ENCODE measurements around the gene SDK1. TPM values are rescaled to one million over a fixed set of nuclear protein-coding genes. Genes with fewer than 3 reads are reported as not detected.

SDK1 gene
- total and polyA plus RNA-seq, 2 donors (not counting 3 experiments of a cell fraction or from before 2014, with no cell fraction given) = 1.6 to 3.9 TPM

DNA sequence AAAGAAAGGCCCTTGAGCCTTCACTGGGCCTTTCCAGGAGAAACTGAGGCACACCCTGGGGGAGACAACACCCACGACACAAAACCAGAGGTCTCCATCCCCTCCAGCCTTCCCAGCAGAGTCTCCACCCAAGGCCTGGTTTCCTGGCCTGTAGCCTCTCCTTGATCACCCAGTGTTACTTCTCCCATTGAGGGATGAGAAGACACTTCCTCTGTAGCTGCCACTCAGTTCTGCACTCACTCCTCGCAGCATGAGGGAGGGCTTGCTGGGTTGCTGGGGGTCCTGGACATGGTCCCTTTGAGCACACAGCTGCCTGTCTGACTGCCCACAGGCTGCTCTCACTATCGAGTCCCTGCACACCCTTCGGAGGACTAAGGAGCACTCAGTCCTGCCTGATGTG lies 943.0 kb downstream of the SDK1 start:
- ChIA-PET CTCF (no interaction called here), POLR2A (no interaction called here)
- H4K20me1 ChIP-seq (replicated peaks; ENCODE audit: control insufficient read depth, extremely low read depth, insufficient read depth, low read length) = no peaks in the 10 kb centered on the region
- no peak overlapping the region for H3K9ac ChIP-seq (replicated peaks; ENCODE audit: extremely low read depth, insufficient read depth, low read length)
- no peaks in the 10 kb centered on the region for H3K36me3 ChIP-seq (ENCODE audit: control insufficient read depth in 2 of 2, extremely low read depth in 1 of 2, insufficient read depth in 2 of 2, low read length in 2 of 2)
- no peaks in the 10 kb centered on the region for H3K79me2 ChIP-seq (ENCODE audit: control insufficient read depth, insufficient read depth, low read length)
- DNase-seq (ENCODE audit: low read depth, low spot score) = no peak
- dilution Hi-C loops (cut with MboI; ENCODE audit: extremely low pct_ligation_motif_present, low sequenced_read_pairs) (no loop called here), intact Hi-C loops (cut with micrococcal nuclease) (no loop called here)
- no peaks in the 10 kb centered on the region for H3K27me3 ChIP-seq (ENCODE audit: control insufficient read depth in 2 of 2, insufficient read depth in 2 of 2, low read length in 2 of 2)
- H3K4me3 ChIP-seq (replicated peaks in 1 of 3; ENCODE audit: insufficient read depth in 1 of 3, low read depth in 1 of 3, low read length in 3 of 3) = no peak overlapping the region
- H2AFZ ChIP-seq (ENCODE audit: low read depth, low read length) = no peak overlapping the region
- TF ChIP-seq FOS (IDR thresholded peaks at IDR 0.05; ENCODE audit: borderline replicate concordance, insufficient read depth, low read length) (no peak), MAX (IDR thresholded peaks at IDR 0.05; ENCODE audit: insufficient read depth, insufficient read length) (no peak), POLR2A (IDR thresholded peaks at IDR 0.05; ENCODE audit: low read depth, low read length) (no peak), MYC (IDR thresholded peaks at IDR 0.05; ENCODE audit: low read depth, low read length) (no peak), EZH2 (IDR thresholded peaks at IDR 0.05; ENCODE audit: borderline replicate concordance, low read depth, low read length, severe bottlenecking) (no peak), POLR2AphosphoS5 (IDR thresholded peaks at IDR 0.05; ENCODE audit: insufficient read depth, low read depth, low read length) (no peak), GATA2 (IDR thresholded peaks at IDR 0.05; ENCODE audit: insufficient read depth, insufficient read length, low read depth, low read length) (no peak), JUN (IDR thresholded peaks at IDR 0.05; ENCODE audit: borderline replicate concordance, insufficient read depth, insufficient read length, low read depth) (no peak)
- TF ChIP-seq, protein P1, sequence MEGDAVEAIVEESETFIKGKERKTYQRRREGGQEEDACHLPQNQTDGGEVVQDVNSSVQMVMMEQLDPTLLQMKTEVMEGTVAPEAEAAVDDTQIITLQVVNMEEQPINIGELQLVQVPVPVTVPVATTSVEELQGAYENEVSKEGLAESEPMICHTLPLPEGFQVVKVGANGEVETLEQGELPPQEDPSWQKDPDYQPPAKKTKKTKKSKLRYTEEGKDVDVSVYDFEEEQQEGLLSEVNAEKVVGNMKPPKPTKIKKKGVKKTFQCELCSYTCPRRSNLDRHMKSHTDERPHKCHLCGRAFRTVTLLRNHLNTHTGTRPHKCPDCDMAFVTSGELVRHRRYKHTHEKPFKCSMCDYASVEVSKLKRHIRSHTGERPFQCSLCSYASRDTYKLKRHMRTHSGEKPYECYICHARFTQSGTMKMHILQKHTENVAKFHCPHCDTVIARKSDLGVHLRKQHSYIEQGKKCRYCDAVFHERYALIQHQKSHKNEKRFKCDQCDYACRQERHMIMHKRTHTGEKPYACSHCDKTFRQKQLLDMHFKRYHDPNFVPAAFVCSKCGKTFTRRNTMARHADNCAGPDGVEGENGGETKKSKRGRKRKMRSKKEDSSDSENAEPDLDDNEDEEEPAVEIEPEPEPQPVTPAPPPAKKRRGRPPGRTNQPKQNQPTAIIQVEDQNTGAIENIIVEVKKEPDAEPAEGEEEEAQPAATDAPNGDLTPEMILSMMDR (IDR thresholded peaks at IDR 0.05; ENCODE audit: extremely low read depth in 1 of 2, insufficient read depth in 1 of 2, low read depth in 1 of 2, low read length in 2 of 2) = no peak
- no peaks in the 10 kb centered on the region for H3K9me3 ChIP-seq (replicated peaks; ENCODE audit: control insufficient read depth, insufficient read depth, low read length)
- no peaks in the 10 kb centered on the region for H3K9me1 ChIP-seq (replicated peaks; ENCODE audit: control insufficient read depth, extremely low read depth, insufficient read depth, low read length)
- no TSS peak for BruUV-seq (replicated peaks)
- no peaks in the 10 kb centered on the region for H3K4me1 ChIP-seq (ENCODE audit: control insufficient read depth, extremely low read depth, insufficient read depth, low read length)
- no peak overlapping the region for H3K4me2 ChIP-seq (ENCODE audit: insufficient read depth, low read length)
- no peak overlapping the region for H3K27ac ChIP-seq (ENCODE audit: insufficient read depth, low read depth, low read length)
- no peak for FAIRE-seq

Data from endothelial cell of umbilical vein (primary cell).